Measurements from ENCODE around the gene GLIS1. TPM values are rescaled to one million over a fixed set of nuclear protein-coding genes. Genes with fewer than 3 reads are reported as not detected.

GLIS1 gene
- total and polyA plus RNA-seq, 10 of the 15 experiments (the other 5 are each of a cell fraction or from before 2014, with no cell fraction given): not detected

DNA sequence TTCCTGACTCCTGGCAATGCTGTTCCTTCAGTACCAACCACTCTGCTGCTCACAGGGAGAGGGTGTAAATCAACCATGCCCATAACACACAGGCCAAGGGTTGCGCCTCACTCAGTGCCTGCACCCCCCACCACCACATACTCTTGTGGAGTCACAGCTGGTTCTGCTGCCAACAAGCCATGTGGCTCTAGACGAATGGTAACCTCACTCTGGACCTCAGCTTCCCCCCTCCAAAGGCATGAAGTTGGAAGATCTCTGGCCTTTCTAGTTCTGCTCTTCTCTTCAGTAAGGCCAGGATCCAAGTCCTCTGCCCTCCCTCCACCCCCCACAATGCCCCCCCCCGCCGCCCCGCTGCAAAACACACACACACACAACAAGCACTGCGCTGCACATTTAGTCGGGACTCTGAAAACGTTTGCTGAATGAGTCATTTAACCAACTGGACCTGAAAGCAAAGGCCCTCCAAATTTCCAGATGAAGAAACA lies 1.7 kb upstream of the GLIS1 start:
- Histone ChIP-seq H3K4me2 (ENCODE audit: control insufficient read depth, insufficient read depth) (no peak overlapping the region), H3K27ac (ENCODE audit: control insufficient read depth, insufficient read depth) (no peak overlapping the region), H4K20me1 (ENCODE audit: control insufficient read depth, insufficient read depth) (no peaks in the 10 kb centered on the region), H3K9me3 (replicated peaks; ENCODE audit: control insufficient read depth, insufficient read depth, low read length) (no peaks in the 10 kb centered on the region; the same call in 2 of the 3 replicates), H3K9ac (ENCODE audit: control insufficient read depth, insufficient read depth, low read length) (no peak overlapping the region), H3K4me1 (ENCODE audit: control insufficient read depth, insufficient read depth, low read length) (no peaks in the 10 kb centered on the region), H3K36me3 (ENCODE audit: control insufficient read depth in 2 of 2, insufficient read depth in 2 of 2, low read length in 1 of 2) (no peaks in the 10 kb centered on the region), H3K4me3 (no peak overlapping the region), H2AFZ (ENCODE audit: control insufficient read depth, low read depth, low read length) (no peak overlapping the region), H3K27me3 (replicated peaks in 1 of 2; ENCODE audit: control insufficient read depth in 2 of 2, insufficient read depth in 2 of 2, low read length in 1 of 2) (peaks cover 7 to 9% of the 10 kb centered on the region in 2 experiments), H3K79me2 (ENCODE audit: control insufficient read depth, insufficient read depth, low read length) (no peaks in the 10 kb centered on the region)
- intact Hi-C loops (cut with micrococcal nuclease; ENCODE audit: unreplicated experiment): no loop called here
- POLR2A ChIA-PET: no interaction called here
- no peak for ATAC-seq
- BruUV-seq (replicated peaks): no TSS peak
- TF ChIP-seq TCF3 (IDR thresholded peaks at IDR 0.05; ENCODE audit: borderline replicate concordance, insufficient read depth, low read depth, low read length): no peak
- no peak for TF ChIP-seq GATAD2B (conservative IDR thresholded peaks at IDR 0.05; ENCODE audit: low read depth)
- TF ChIP-seq, protein P1, sequence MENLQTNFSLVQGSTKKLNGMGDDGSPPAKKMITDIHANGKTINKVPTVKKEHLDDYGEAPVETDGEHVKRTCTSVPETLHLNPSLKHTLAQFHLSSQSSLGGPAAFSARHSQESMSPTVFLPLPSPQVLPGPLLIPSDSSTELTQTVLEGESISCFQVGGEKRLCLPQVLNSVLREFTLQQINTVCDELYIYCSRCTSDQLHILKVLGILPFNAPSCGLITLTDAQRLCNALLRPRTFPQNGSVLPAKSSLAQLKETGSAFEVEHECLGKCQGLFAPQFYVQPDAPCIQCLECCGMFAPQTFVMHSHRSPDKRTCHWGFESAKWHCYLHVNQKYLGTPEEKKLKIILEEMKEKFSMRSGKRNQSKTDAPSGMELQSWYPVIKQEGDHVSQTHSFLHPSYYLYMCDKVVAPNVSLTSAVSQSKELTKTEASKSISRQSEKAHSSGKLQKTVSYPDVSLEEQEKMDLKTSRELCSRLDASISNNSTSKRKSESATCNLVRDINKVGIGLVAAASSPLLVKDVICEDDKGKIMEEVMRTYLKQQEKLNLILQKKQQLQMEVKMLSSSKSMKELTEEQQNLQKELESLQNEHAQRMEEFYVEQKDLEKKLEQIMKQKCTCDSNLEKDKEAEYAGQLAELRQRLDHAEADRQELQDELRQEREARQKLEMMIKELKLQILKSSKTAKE (IDR thresholded peaks at IDR 0.05; ENCODE audit: low read depth, poor library complexity, severe bottlenecking): no peak
- no peak for TF ChIP-seq SUPT20H (IDR thresholded peaks at IDR 0.05; ENCODE audit: borderline replicate concordance, control insufficient read depth, low read depth, low read length)
- TF ChIP-seq, protein P2, sequence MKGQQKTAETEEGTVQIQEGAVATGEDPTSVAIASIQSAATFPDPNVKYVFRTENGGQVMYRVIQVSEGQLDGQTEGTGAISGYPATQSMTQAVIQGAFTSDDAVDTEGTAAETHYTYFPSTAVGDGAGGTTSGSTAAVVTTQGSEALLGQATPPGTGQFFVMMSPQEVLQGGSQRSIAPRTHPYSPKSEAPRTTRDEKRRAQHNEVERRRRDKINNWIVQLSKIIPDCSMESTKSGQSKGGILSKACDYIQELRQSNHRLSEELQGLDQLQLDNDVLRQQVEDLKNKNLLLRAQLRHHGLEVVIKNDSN (IDR thresholded peaks at IDR 0.05; ENCODE audit: borderline replicate concordance, extremely low read length, insufficient read depth, low read depth, low read length): no peak
- TF ChIP-seq MTA3 (IDR thresholded peaks at IDR 0.05; ENCODE audit: borderline replicate concordance, low read length): no peak
- TF ChIP-seq PAX5 (IDR thresholded peaks at IDR 0.05; ENCODE audit: borderline replicate concordance, low read depth, low read length): no peak
- no peak for TF ChIP-seq KLF5 (IDR thresholded peaks at IDR 0.05; ENCODE audit: partially characterized antibody)
- TF ChIP-seq, protein P3, sequence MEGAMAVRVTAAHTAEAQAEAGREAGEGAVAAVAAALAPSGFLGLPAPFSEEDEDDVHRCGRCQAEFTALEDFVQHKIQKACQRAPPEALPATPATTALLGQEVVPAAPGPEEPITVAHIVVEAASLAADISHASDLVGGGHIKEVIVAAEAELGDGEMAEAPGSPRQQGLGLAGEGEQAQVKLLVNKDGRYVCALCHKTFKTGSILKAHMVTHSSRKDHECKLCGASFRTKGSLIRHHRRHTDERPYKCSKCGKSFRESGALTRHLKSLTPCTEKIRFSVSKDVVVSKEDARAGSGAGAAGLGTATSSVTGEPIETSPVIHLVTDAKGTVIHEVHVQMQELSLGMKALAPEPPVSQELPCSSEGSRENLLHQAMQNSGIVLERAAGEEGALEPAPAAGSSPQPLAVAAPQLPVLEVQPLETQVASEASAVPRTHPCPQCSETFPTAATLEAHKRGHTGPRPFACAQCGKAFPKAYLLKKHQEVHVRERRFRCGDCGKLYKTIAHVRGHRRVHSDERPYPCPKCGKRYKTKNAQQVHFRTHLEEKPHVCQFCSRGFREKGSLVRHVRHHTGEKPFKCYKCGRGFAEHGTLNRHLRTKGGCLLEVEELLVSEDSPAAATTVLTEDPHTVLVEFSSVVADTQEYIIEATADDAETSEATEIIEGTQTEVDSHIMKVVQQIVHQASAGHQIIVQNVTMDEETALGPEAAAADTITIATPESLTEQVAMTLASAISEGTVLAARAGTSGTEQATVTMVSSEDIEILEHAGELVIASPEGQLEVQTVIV (IDR thresholded peaks at IDR 0.05; ENCODE audit: borderline replicate concordance, partially characterized antibody): no peak
- no peak for TF ChIP-seq MXI1 (IDR thresholded peaks at IDR 0.05; ENCODE audit: low read depth, low read length)
- no peak for TF ChIP-seq IKZF1 (conservative IDR thresholded peaks at IDR 0.05)
- no peak for TF ChIP-seq POLR2AphosphoS2 (IDR thresholded peaks at IDR 0.05; ENCODE audit: low read depth, low read length)
- no peak for TF ChIP-seq NR2F1 (conservative IDR thresholded peaks at IDR 0.05)
- TF ChIP-seq SREBF2 (IDR thresholded peaks at IDR 0.05; ENCODE audit: low read length): no peak
- TF ChIP-seq ZNF24 (IDR thresholded peaks at IDR 0.05): no peak
- TF ChIP-seq IKZF2 (IDR thresholded peaks at IDR 0.05): no peak
- TF ChIP-seq, protein P4, sequence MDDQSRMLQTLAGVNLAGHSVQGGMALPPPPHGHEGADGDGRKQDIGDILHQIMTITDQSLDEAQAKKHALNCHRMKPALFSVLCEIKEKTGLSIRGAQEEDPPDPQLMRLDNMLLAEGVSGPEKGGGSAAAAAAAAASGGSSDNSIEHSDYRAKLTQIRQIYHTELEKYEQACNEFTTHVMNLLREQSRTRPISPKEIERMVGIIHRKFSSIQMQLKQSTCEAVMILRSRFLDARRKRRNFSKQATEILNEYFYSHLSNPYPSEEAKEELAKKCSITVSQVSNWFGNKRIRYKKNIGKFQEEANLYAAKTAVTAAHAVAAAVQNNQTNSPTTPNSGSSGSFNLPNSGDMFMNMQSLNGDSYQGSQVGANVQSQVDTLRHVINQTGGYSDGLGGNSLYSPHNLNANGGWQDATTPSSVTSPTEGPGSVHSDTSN (IDR thresholded peaks at IDR 0.05; ENCODE audit: insufficient replicate concordance, low read depth, low read length): no peak
- no peak for TF ChIP-seq NFYB (IDR thresholded peaks at IDR 0.05; ENCODE audit: insufficient read depth, low read depth, low read length)
- TF ChIP-seq DPF2 (IDR thresholded peaks at IDR 0.05): no peak
- no peak for FAIRE-seq
- WGBS (ENCODE audit: insufficient coverage, insufficient replicate concordance, low lambda C conversion rate, missing lambda C conversion rate): 48% methylated on average over 2 of the region's 8 CpGs
- CTCF ChIA-PET: no interaction called here
- SMC1A ChIA-PET (ENCODE audit: uncharacterized antibody, unreplicated experiment): no interaction called here
- in situ Hi-C loops (cut with MboI): no loop called here
- RAD21 ChIA-PET (ENCODE audit: unreplicated experiment): no interaction called here
- no peak for DNase-seq (ENCODE audit: low read depth, low spot score)

Data from GM12878 (cell line).